ENCODE data around the gene PPM1E.

- no peak for TF ChIP-seq CTCF (IDR thresholded peaks at IDR 0.05; ENCODE audit: low read depth, low read length, poor library complexity, severe bottlenecking)
- no peak for TF ChIP-seq EZH2phosphoT487 (IDR thresholded peaks at IDR 0.05; ENCODE audit: borderline replicate concordance, low read length)
Measured at GRCh38 chr17:58809564-58809936, 53.9 kb downstream of the PPM1E start.

All from DOHH2 (cell line).